GM18499 (cell line): ENCODE data around the gene DYSF.

Experiments used
- ATAC-seq: cut with Tn5 transposase; IDR thresholded peaks from one replicate; pipeline ENCODE4 v1.9.1; 2021; ENCODE audit warnings: moderate number of reproducible peaks; ENCODE audit not compliant: insufficient read depth, unreplicated experiment

DYSF gene

GRCh38 chr2:71609441-71609840 is 156.1 kb downstream of the DYSF start:
- ATAC-seq = no peak

GRCh38 chr2:71609958-71610357 is 156.6 kb downstream of the DYSF start:
- no peak for ATAC-seq

- no peak for ATAC-seq
Observed at GRCh38 chr2:71610671-71611070, 157.3 kb downstream of the DYSF start.

GRCh38 chr2:71611247-71611646 is 157.9 kb downstream of the DYSF start:
- no peak for ATAC-seq

DNA sequence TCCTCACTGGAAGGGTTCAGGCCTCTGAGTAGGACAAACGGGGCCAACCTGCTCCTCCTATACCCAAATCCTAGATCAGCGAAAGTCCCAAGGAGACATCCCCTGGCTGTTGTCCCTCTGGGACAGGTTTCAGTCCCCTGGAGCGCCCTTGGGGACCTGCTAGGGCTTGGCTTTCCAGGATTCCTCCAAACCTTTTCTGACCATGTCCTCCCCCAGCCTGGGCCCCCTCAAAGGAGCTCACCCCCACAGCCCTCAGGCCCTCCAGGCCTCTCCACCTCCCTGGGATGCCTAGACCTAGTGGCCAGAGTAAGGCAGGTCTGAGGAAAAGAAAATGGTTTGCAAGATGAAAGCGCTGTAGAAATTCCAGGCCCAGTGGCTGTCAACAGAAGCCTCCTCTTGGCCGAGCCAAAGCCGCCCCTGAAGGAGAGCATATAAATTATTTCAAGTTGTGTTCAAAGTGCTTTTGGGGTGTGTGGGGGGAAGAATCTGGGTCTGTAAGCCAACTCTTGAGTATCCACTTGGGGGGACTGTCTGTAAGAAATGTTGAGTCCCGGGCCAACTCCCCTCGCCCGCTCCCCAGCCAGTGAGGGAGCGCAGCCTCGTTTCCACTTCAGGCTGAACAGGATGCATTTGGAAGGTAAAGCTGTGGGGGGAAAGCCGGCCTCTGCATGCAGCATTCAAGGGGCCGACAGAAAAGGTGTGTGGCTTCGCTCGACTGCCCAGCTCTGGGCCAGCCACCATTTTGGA is 158.6 kb downstream of the DYSF start:
- ATAC-seq = no peak

- no peak for ATAC-seq
Observed at GRCh38 chr2:71612581-71613402, 159.4 kb downstream of the DYSF start.

- no peak for ATAC-seq
Observed at GRCh38 chr2:71613403-71613952, 160.1 kb downstream of the DYSF start.

DNA sequence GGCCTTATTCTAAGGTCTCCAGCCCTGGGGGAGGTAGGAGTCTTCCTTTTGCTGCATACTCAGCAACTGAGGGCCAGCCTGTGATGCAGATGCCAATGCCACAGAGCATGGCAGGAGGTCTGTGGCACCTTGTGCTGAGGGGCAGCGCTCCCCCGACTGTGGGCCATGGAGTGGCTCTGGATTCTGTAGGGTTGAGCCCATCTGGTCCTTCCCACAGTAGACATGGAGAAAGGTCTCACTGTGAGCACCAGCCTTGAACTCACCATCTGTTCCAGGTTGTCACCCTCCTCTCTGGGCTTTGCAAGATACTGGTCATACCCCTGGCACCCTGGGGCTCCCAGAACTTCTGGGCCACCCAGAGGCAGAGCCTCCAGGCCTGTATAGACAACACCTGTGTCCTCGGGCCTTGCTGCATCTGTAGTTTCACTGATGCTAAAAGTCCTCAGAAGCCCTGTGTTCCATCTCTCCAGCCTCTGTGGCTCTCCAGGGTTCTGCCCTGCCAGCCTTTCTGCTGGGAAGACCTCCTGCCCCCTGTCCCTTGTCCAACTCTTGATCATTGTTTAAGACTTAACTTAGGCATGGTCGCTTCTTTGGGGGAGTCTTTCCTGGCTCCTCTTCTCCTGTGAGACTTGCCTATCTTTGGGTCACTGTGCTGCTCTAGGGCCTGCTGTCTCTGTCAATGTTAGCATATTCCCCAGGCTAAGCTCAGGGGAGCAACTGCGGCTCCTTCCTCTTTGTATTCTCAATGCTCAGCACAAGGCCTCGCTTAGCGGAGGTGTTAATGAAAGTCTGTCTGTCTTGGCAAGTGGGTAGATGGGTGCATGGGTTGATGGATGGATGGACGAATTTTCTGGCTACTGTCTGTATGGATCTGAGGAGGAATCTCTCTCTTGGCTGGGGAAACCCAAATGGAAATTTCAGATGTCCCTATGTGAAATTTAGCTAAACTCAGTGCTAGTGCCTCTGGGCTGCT is 160.9 kb downstream of the DYSF start:
- ATAC-seq = no peak

DNA sequence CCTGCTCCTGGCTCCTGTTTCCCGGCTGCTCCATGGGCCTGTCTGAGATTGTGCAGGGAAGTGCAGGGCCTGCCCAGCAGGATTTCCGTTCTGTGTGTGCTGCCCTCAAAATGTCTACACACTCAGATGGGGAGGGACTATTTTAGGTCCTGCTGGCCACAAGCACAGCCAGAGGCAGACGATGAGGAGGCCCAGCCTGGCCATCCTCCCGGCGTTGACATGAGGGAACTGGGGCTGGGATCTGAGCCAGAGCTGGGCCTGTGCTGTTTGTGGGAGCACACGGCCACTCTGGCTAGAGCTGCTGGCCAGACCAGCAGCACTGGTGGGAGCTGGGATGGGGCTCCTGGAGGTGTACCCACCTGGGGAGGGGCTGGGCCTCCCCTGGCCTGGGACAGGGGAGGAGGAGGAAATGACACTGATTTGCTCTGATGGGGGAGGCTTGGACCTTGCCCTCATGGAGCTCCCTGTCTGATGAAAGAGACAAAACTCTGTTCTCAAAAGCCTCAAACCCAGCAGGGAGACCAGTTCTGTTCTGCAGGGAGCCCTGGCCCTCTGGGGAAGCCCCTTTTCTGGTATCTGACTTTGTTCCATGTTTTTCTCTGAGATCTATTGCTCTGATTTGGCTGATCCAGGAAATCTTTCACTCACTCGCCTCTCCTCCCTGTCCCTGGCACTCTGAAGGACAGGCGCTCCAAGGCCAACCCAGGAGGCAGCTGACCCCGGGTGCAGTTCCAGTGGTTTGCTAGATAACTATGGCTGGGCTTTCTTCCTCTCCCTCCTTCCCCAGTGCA is 161.8 kb downstream of the DYSF start:
- no peak for ATAC-seq

GRCh38 chr2:71615767-71616730 is 162.7 kb downstream of the DYSF start:
- no peak for ATAC-seq

- ATAC-seq = no peak
Observed at GRCh38 chr2:71617266-71617665, 163.9 kb downstream of the DYSF start.

GRCh38 chr2:71618327-71619113 is 165.2 kb downstream of the DYSF start:
- no peak for ATAC-seq

GRCh38 chr2:71619230-71619741 is 165.9 kb downstream of the DYSF start:
- ATAC-seq = no peak

DNA sequence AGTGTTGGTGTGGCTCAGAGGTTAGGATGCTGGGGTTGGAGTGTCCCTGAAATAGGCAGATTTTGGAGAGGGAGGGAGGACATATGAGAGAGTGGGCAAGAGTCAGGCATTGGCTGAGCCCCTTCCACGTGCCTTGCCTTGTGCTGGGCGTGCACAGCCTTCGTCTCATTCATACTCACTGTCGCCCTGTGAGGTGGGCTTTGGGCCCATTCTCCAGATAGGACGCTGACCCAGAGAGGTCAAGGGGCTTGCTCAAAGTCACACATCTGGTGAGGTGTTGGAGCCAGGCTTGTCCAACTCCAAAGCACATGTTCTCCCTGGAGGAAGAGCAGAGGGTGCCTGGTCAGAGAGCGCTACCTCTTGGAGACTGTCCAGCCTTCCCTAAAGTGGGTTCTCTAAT is 166.8 kb downstream of the DYSF start:
- no peak for ATAC-seq

GRCh38 chr2:71620851-71621251 is 167.5 kb downstream of the DYSF start:
- no peak for ATAC-seq

DNA sequence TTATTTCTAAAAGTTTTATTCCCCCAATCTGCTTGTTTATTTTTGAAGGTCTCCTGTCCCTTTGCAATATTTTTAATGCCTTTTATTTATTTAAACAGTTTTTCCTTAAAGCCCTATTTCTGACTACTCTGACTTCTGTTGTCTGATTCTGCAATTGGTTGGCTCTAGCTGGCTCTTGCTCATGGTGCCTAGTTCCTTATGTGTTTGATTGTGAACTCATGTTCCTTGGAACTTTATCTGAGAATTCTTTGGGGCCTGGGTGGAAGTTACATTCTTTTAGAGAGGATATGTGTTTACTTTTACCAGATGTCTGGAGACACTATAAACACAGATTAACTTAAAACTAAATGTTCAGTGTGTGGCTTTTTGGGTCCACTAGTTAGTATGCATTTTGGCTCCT is 175.9 kb downstream of the DYSF start:
- ATAC-seq = no peak

DNA sequence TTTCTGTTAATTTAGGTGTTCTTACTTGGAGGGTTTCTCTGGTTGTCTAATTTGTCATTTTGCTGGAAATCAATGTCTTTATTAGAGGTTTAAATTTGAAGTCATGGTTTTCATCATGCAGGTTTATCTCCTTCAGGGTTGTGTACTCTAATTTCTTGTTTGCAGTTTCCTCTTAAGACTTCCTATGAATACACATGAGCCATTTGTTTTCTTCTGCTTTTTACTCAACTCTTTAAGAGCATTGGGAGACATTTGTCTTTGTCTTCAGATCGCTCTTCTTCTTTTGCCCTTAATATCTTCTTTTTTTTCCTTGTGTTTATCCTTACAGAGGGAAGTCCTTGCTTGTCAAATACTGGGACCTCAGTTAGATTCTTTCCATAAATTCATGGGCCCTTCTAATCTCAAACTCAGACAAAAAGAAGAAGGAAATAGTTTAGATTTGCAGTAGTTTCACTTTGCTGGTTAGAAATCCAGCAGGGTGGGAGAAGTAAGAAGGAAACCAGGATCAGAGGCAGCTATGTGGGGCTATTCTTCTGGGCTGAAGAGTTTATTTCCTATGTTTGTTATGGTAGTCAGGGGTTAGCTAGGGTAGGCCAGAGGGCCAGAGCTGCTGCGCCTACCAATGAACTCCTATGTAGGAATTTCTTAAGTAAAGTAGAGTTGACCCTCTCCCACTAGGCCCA is 176.6 kb downstream of the DYSF start:
- ATAC-seq = no peak
